ENCODE measurements around the gene C4A.
A peak's percentile ranks its signal among the peaks of the same experiment; 100 is the strongest.

Gene C4A

GRCh38 chr6:31945154-31945506, 36.7 kb upstream of the C4A start:
- no peak overlapping the region for H3K4me3 ChIP-seq (ENCODE audit: low read depth, low read length)
- CTCF ChIA-PET, result interaction anchor here (0.9 to 1.8 kb wide), 5 partner anchors 8 to 56 kb away, joined by 3 to 8 read pairs (median 5); no protein-coding TSS in a partner anchor
- no peak for DNase-seq (ENCODE audit: low read depth, low spot score)
- TF ChIP-seq CTCF (IDR thresholded peaks at IDR 0.05; ENCODE audit: insufficient read depth, low read length, missing control alignments), result no peak
- POLR2A ChIA-PET, result no interaction called here

- POLR2A ChIA-PET, result interaction anchor here (0.8 kb wide), 1 partner anchor 23 kb away, joined by 3 read pairs; no protein-coding TSS in a partner anchor
- DNase-seq (ENCODE audit: low read depth, low spot score), result no peak
- TF ChIP-seq CTCF (IDR thresholded peaks at IDR 0.05; ENCODE audit: insufficient read depth, low read length, missing control alignments), result no peak
- peak within 1 kb of the TSS; percentile 16 for H3K4me3 ChIP-seq (ENCODE audit: low read depth, low read length)
- CTCF ChIA-PET, result interaction anchor here (0.9 to 1.8 kb wide), 4 partner anchors 11 to 57 kb away, joined by 3 to 6 read pairs (median 4); no protein-coding TSS in a partner anchor
Observed at GRCh38 chr6:31945507-31946369, 36.1 kb upstream of the C4A start, which contains the start of gene CFB. Gene CFB, plus strand, starts transcription at chr6:31946095. Its CDS starts 127 bp downstream, at chr6:31946222.

GRCh38 chr6:31946370-31946885, 35.4 kb upstream of the C4A start:
- H3K4me3 ChIP-seq (ENCODE audit: low read depth, low read length), result no peak overlapping the region
- TF ChIP-seq CTCF (IDR thresholded peaks at IDR 0.05; ENCODE audit: insufficient read depth, low read length, missing control alignments), result no peak
- no peak for DNase-seq (ENCODE audit: low read depth, low spot score)
- ChIA-PET POLR2A (interaction anchor here (0.8 kb wide), 1 partner anchor 22 kb away, joined by 3 read pairs; no protein-coding TSS in a partner anchor), CTCF (interaction anchor here (1.1 to 1.6 kb wide), 2 partner anchors 11 kb away, joined by 4 to 5 read pairs; no protein-coding TSS in a partner anchor)

- TF ChIP-seq CTCF (IDR thresholded peaks at IDR 0.05; ENCODE audit: insufficient read depth, low read length, missing control alignments), result no peak
- DNase-seq (ENCODE audit: low read depth, low spot score), result no peak
- CTCF ChIA-PET, result interaction anchor here (0.8 to 7.4 kb wide), 3 partner anchors 7 to 67 kb away, joined by 3 to 94 read pairs (median 3); no protein-coding TSS in a partner anchor
Observed at GRCh38 chr6:31947070-31947675, 34.7 kb upstream of the C4A start.

GRCh38 chr6:31947864-31948263, 34.0 kb upstream of the C4A start:
- POLR2A ChIA-PET, result interaction anchor here (0.6 kb wide), 1 partner anchor 129 kb away, joined by 3 read pairs; no protein-coding TSS in a partner anchor
- DNase-seq (ENCODE audit: low read depth, low spot score), result no peak
- CTCF ChIA-PET, result interaction anchor here (0.8 to 7.4 kb wide), 3 partner anchors 7 to 68 kb away, joined by 3 to 94 read pairs (median 3); no protein-coding TSS in a partner anchor
- no peak for TF ChIP-seq CTCF (IDR thresholded peaks at IDR 0.05; ENCODE audit: insufficient read depth, low read length, missing control alignments)
- H3K4me3 ChIP-seq (ENCODE audit: low read depth, low read length), result no peak overlapping the region

More at GRCh38 chr6:31947070-31947675, 34.7 kb upstream of the C4A start:
- H3K4me3 ChIP-seq (ENCODE audit: low read depth, low read length), result no peak overlapping the region
- POLR2A ChIA-PET, result no interaction called here

Data from AG04449 (cell line).